Right ventricle myocardium inferior (tissue), 1 donor: ENCODE measurements around the gene PMEPA1. TPM values are rescaled to one million over a fixed set of nuclear protein-coding genes. Genes with fewer than 3 reads are reported as not detected.

ENCODE experiments used
- ATAC-seq: fragments of 200-7000 bp; cut with Tn5 transposase; one replicate; pipeline ENCODE4 v1.9.1; 2020; ENCODE audit warnings: mild to moderate bottlenecking, moderate library complexity
- DNase-seq: peaks from one replicate; pipeline ENCODE4 v3.0.0; 2021; ENCODE audit errors: missing footprints
- intact Hi-C: fragments of 100-400 bp; cut with DNase I; formaldehyde crosslinking; loops from one replicate; pipeline ENCODE4 v1.11.0; 2022
- total RNA-seq: library from RNA; stranded (reverse); fragmentation: NEBNext Ultra II Directional; extraction: Animal tissue kit (Norgen Biotek cat#: 25700); gene quantifications from one replicate; pipeline ENCODE4 v1.2.1, GENCODE V29; 2021
- donor health status: DM: no; HTN: yes; CAD: no; lungs with severe emphysema.

The PMEPA1 gene
- total RNA-seq, 1 donor from 2014 or later = 23.9 TPM

GRCh38 chr20:57660181-57660921 lies 49.5 kb downstream of the PMEPA1 start:
- DNase-seq = peak; percentile 0
- no peak for ATAC-seq
- intact Hi-C loops = no loop called here

GRCh38 chr20:57659517-57660180 lies 50.2 kb downstream of the PMEPA1 start:
- DNase-seq (peak; percentile 55), ATAC-seq (no peak)
- intact Hi-C loops = no loop called here

- intact Hi-C loops = no loop called here
- peak; percentile 11 for DNase-seq
- ATAC-seq = no peak
Observed at GRCh38 chr20:57658833-57659516, 50.8 kb downstream of the PMEPA1 start.

- intact Hi-C loops = no loop called here
- peak; percentile 32 for DNase-seq
- ATAC-seq = no peak
Observed at GRCh38 chr20:57658447-57658832, 51.4 kb downstream of the PMEPA1 start.

- peak; percentile 82 for ATAC-seq
- intact Hi-C loops = no loop called here
- peak; percentile 76 for DNase-seq
Observed at GRCh38 chr20:57657535-57658446, 52.0 kb downstream of the PMEPA1 start.

- DNase-seq = peak; percentile 58
- no peak for ATAC-seq
- intact Hi-C loops = no loop called here
Observed at GRCh38 chr20:57656821-57657534, 52.8 kb downstream of the PMEPA1 start.

- intact Hi-C loops = no loop called here
- DNase-seq = peak; percentile 50
- no peak for ATAC-seq
Observed at GRCh38 chr20:57656252-57656820, 53.5 kb downstream of the PMEPA1 start.

GRCh38 chr20:57655809-57656155 lies 54.0 kb downstream of the PMEPA1 start:
- intact Hi-C loops = loop anchor here (2.0 kb wide), 1 partner anchor 365 kb away; no protein-coding TSS in a partner anchor
- peak; percentile 35 for DNase-seq
- ATAC-seq = no peak

- no peak for ATAC-seq
- intact Hi-C loops = loop anchor here (1.0 to 2.0 kb wide), 3 partner anchors 366 to 524 kb away; no protein-coding TSS in a partner anchor
Observed at GRCh38 chr20:57654998-57655808, 54.6 kb downstream of the PMEPA1 start.

GRCh38 chr20:57654363-57654997 lies 55.3 kb downstream of the PMEPA1 start:
- ATAC-seq (peak; percentile 69), DNase-seq (peak; percentile 43)
- intact Hi-C loops = loop anchor here (1.0 to 2.0 kb wide), 3 partner anchors 366 to 525 kb away; no protein-coding TSS in a partner anchor

More at GRCh38 chr20:57654998-57655808, 54.6 kb downstream of the PMEPA1 start:
- DNase-seq = peak; percentile 40

GRCh38 chr20:57653910-57654309 lies 55.9 kb downstream of the PMEPA1 start:
- DNase-seq = peak; percentile 7
- ATAC-seq = no peak
- intact Hi-C loops = loop anchor here (1.0 to 2.0 kb wide), 3 partner anchors 367 to 525 kb away; no protein-coding TSS in a partner anchor

- intact Hi-C loops = no loop called here
- DNase-seq = no peak
- ATAC-seq = no peak
Observed at GRCh38 chr20:57653546-57653900, 56.3 kb downstream of the PMEPA1 start.

GRCh38 chr20:57652606-57653545 lies 56.9 kb downstream of the PMEPA1 start:
- ATAC-seq (no peak), DNase-seq (peak; percentile 59)
- intact Hi-C loops = no loop called here

- ATAC-seq = no peak
- intact Hi-C loops = no loop called here
- DNase-seq = peak; percentile 56
Observed at GRCh38 chr20:57651881-57652605, 57.8 kb downstream of the PMEPA1 start.
